ENCODE results near the gene RLN2.

The RLN2 gene

DNA sequence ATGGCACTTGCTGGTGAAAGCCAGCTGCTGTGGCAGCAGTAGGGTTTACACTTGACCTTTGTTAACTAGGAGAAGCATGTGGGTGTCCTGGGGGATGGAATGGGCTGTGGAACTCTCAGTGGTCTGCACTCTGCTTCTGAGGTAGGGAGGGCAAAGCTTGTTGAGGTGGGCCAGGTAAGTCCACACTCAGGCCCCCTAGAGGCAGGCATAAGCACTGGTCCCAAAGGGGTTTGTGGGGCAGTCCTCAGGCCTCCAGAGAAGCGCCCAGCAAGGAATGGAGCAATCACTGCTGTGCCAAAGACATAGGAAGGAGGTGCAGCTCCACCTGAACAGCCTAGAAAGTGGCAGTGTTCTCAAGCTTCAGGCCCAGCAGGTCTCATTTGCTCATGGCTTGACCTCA is 38.6 kb downstream of the RLN2 start:
- no peak for DNase-seq (ENCODE audit: low read depth)

GRCh38 chr9:5264219-5264595 is 40.3 kb downstream of the RLN2 start:
- no peak for DNase-seq (ENCODE audit: low read depth)

GRCh38 chr9:5263351-5264218 is 40.9 kb downstream of the RLN2 start:
- no peak for DNase-seq (ENCODE audit: low read depth)

Data from HS-27A (cell line).